A673 (cell line): ENCODE measurements around the gene VEGFC.

Source experiments
- EZH2 ChIP-seq: fragments of 200-600 bp; sonication (generic); IDR thresholded peaks from 2 replicates; pipeline ENCODE4 v1.6.1; 2017; ENCODE audit warnings: borderline replicate concordance, low read depth, mild to moderate bottlenecking, mixed read lengths, antibody characterized with exemption, low read length; ENCODE audit not compliant: poor library complexity, severe bottlenecking
- TF ChIP-seq, protein P1 (sequence below): fragments of 300-800, 200-600 bp; sonication (generic); conservative IDR thresholded peaks from 2 replicates; pipeline ENCODE4 v1.5.1; 2017; ENCODE audit warnings: low read depth, mild to moderate bottlenecking, antibody characterized with exemption, low read length, moderate library complexity, mixed read lengths

DNA sequence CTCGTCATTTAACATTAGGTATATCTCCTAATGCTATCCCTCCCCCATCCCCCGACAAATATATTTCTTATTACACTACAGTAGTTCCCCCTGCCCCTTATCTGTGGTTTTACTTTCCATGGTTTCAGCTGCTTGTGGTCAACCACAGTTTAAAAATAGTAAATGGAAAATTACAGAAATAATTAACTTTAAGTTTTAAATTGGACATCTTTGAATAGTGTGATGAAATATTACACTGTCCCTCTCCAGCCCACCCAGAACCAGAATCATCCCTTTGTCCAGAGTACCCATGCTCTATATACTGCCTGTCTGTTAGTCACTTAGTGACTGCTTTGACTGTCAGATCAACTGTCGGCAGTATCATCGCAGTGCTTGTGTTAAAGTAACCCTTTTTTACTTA is 47.4 kb upstream of the VEGFC start:
- TF ChIP-seq, protein P1, sequence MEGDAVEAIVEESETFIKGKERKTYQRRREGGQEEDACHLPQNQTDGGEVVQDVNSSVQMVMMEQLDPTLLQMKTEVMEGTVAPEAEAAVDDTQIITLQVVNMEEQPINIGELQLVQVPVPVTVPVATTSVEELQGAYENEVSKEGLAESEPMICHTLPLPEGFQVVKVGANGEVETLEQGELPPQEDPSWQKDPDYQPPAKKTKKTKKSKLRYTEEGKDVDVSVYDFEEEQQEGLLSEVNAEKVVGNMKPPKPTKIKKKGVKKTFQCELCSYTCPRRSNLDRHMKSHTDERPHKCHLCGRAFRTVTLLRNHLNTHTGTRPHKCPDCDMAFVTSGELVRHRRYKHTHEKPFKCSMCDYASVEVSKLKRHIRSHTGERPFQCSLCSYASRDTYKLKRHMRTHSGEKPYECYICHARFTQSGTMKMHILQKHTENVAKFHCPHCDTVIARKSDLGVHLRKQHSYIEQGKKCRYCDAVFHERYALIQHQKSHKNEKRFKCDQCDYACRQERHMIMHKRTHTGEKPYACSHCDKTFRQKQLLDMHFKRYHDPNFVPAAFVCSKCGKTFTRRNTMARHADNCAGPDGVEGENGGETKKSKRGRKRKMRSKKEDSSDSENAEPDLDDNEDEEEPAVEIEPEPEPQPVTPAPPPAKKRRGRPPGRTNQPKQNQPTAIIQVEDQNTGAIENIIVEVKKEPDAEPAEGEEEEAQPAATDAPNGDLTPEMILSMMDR, result no peak
- TF ChIP-seq EZH2, result no peak
